ENCODE measurements around the gene SLC37A3. TPM values are rescaled to one million over a fixed set of nuclear protein-coding genes. Genes with fewer than 3 reads are reported as not detected.

Gene SLC37A3
- total RNA-seq (ENCODE audit: unreplicated experiment): 84.5 TPM
- long read RNA-seq, transcript SLC37A3-201 (15 exons, 3,349 nt): major isoform, 9 of 25 reads
- long read RNA-seq, partial matches to known transcripts: 3 of 25 reads
- long read RNA-seq, other reads (novel, unspliced or antisense): 11 of 25 reads

- Mint-ChIP-seq H3K27ac (ENCODE audit: unreplicated experiment) (peak within 1 kb of the TSS; percentile 90), H3K4me3 (ENCODE audit: unreplicated experiment) (peak within 1 kb of the TSS; percentile 95), H3K36me3 (ENCODE audit: unreplicated experiment) (no peaks in the 10 kb centered on the region), H3K27me3 (ENCODE audit: unreplicated experiment) (peaks cover 9% of the 10 kb centered on the region), H3K9me3 (ENCODE audit: unreplicated experiment) (no peaks in the 10 kb centered on the region), H3K4me1 (ENCODE audit: low read depth, unreplicated experiment) (peaks cover 4% of the 10 kb centered on the region)
- TF ChIP-seq CTCF (IDR thresholded peaks at IDR 0.05; ENCODE audit: partially characterized antibody, unreplicated experiment): no peak
- DNase-seq: peak; percentile 95
Observed at GRCh38 chr7:140397784-140398750, at the start of gene SLC37A3. SLC37A3 (minus strand) TSS chr7:140398530; CDS start chr7:140382526, 16,004 bp downstream.

- DNase-seq: no peak
- no peaks in the 10 kb centered on the region for H3K27me3 Mint-ChIP-seq (ENCODE audit: unreplicated experiment)
- H3K4me1 Mint-ChIP-seq (ENCODE audit: low read depth, unreplicated experiment): no peaks in the 10 kb centered on the region
- H3K27ac Mint-ChIP-seq (ENCODE audit: unreplicated experiment): no peak overlapping the region
- H3K9me3 Mint-ChIP-seq (ENCODE audit: unreplicated experiment): peaks cover 1% of the 10 kb centered on the region
- no peak for TF ChIP-seq CTCF (IDR thresholded peaks at IDR 0.05; ENCODE audit: partially characterized antibody, unreplicated experiment)
- peaks cover 9% of the 10 kb centered on the region for H3K36me3 Mint-ChIP-seq (ENCODE audit: unreplicated experiment)
- H3K4me3 Mint-ChIP-seq (ENCODE audit: unreplicated experiment): no peak overlapping the region
Observed at GRCh38 chr7:140447841-140448240, 49.5 kb upstream of the SLC37A3 start.

- Mint-ChIP-seq H3K4me1 (ENCODE audit: low read depth, unreplicated experiment) (no peaks in the 10 kb centered on the region), H3K9me3 (ENCODE audit: unreplicated experiment) (no peaks in the 10 kb centered on the region), H3K27ac (ENCODE audit: unreplicated experiment) (no peak overlapping the region), H3K4me3 (ENCODE audit: unreplicated experiment) (no peak overlapping the region), H3K36me3 (ENCODE audit: unreplicated experiment) (peaks cover 9% of the 10 kb centered on the region), H3K27me3 (ENCODE audit: unreplicated experiment) (no peaks in the 10 kb centered on the region)
- TF ChIP-seq CTCF (IDR thresholded peaks at IDR 0.05; ENCODE audit: partially characterized antibody, unreplicated experiment): no peak
- no peak for DNase-seq
Observed at GRCh38 chr7:140446467-140446866, 48.1 kb upstream of the SLC37A3 start.

GRCh38 chr7:140441519-140441918 lies 43.2 kb upstream of the SLC37A3 start:
- no peak overlapping the region for H3K27ac Mint-ChIP-seq (ENCODE audit: unreplicated experiment)
- no peaks in the 10 kb centered on the region for H3K9me3 Mint-ChIP-seq (ENCODE audit: unreplicated experiment)
- H3K36me3 Mint-ChIP-seq (ENCODE audit: unreplicated experiment): peaks cover 4% of the 10 kb centered on the region
- DNase-seq: no peak
- no peaks in the 10 kb centered on the region for H3K4me1 Mint-ChIP-seq (ENCODE audit: low read depth, unreplicated experiment)
- TF ChIP-seq CTCF (IDR thresholded peaks at IDR 0.05; ENCODE audit: partially characterized antibody, unreplicated experiment): no peak
- H3K4me3 Mint-ChIP-seq (ENCODE audit: unreplicated experiment): no peak overlapping the region
- no peaks in the 10 kb centered on the region for H3K27me3 Mint-ChIP-seq (ENCODE audit: unreplicated experiment)

GRCh38 chr7:140440593-140440992 lies 42.3 kb upstream of the SLC37A3 start:
- no peak overlapping the region for H3K27ac Mint-ChIP-seq (ENCODE audit: unreplicated experiment)
- H3K9me3 Mint-ChIP-seq (ENCODE audit: unreplicated experiment): no peaks in the 10 kb centered on the region
- TF ChIP-seq CTCF (IDR thresholded peaks at IDR 0.05; ENCODE audit: partially characterized antibody, unreplicated experiment): no peak
- no peak overlapping the region for H3K4me3 Mint-ChIP-seq (ENCODE audit: unreplicated experiment)
- H3K36me3 Mint-ChIP-seq (ENCODE audit: unreplicated experiment): no peaks in the 10 kb centered on the region
- H3K4me1 Mint-ChIP-seq (ENCODE audit: low read depth, unreplicated experiment): no peaks in the 10 kb centered on the region
- DNase-seq: no peak
- no peaks in the 10 kb centered on the region for H3K27me3 Mint-ChIP-seq (ENCODE audit: unreplicated experiment)
